HepG2 (cell line): Measurements from ENCODE around the gene AGBL1. TPM values are rescaled to one million over a fixed set of nuclear protein-coding genes. Genes with fewer than 3 reads are reported as not detected.

ENCODE experiments used
- ATAC-seq: fragments of 200-7000 bp; cut with Tn5 transposase; 3 replicates; pipeline ENCODE4 v1.9.1; 2020; ENCODE audit warnings: mild to moderate bottlenecking, moderate library complexity
- BruUV-seq: library from RNA; stranded (reverse); fragments of 400-500 nt; replicated peaks from 2 replicates; lab custom pipeline; 2021; lab: Mats Ljungman, UMichigan
- CTCF ChIA-PET: fragments of 300-600 bp; formaldehyde crosslinking; extraction: SDS; loops from one replicate; lab custom pipeline; 2021; ENCODE audit warnings: low total read pairs, inconsistent platforms, low intra/inter-chr PET ratio; lab: Yijun Ruan, JAX
- POLR2A ChIA-PET: fragments of 350-600 bp; sonication (Branson Sonifier 250); formaldehyde crosslinking; loops from one replicate; lab custom pipeline; 2020; ENCODE audit warnings: antibody characterized with exemption, inconsistent platforms; lab: Yijun Ruan, JAX
- DNase-seq: peaks from one replicate; pipeline ENCODE4 v3.0.0-alpha.2; 2015; ENCODE audit warnings: low spot score
- FAIRE-seq: peaks from 3 replicates; lab custom pipeline; 2011; peaks lifted over from hg19 to GRCh38; lab: Jason Lieb, UNC
- H2AFZ ChIP-seq: one replicate; pipeline ENCODE4 v1.6.1; 2011; ENCODE audit warnings: low read length, inconsistent platforms
- H3K27ac ChIP-seq: fragments of 300-600 bp; 3 replicates; pipeline ENCODE4 v1.8.0; 2011; ENCODE audit warnings: mixed run types, mild to moderate bottlenecking, mixed read lengths, low read length, inconsistent platforms; ENCODE audit not compliant: insufficient read depth; ENCODE audit errors: extremely low read length
- H3K27me3 ChIP-seq, 2 experiments: fragments of 200-600 bp in 1 of 2; 2 replicates in 1 of 2; 3 replicates in 1 of 2; pipeline versions ENCODE4 v1.6.0 to v1.8.0; 2011; ENCODE audit warnings: low read length in 2 of 2, mild to moderate bottlenecking in 2 of 2, moderate library complexity in 2 of 2, inconsistent platforms in 1 of 2; ENCODE audit not compliant: insufficient read depth in 2 of 2, control insufficient read depth in 1 of 2
- H3K36me3 ChIP-seq, 2 experiments: fragments of 200-600 bp in 1 of 2; replicated peaks in 1 of 2; 2 replicates in 1 of 2; 3 replicates in 1 of 2; pipeline versions ENCODE4 v1.5.1 to v1.8.0; 2011; ENCODE audit warnings: low read length in 2 of 2, inconsistent platforms in 1 of 2; ENCODE audit not compliant: insufficient read depth in 2 of 2, control insufficient read depth in 1 of 2
- H3K4me1 ChIP-seq: 2 replicates; pipeline ENCODE4 v1.5.1; 2012; ENCODE audit warnings: low read length, inconsistent platforms; ENCODE audit not compliant: insufficient read depth
- H3K4me2 ChIP-seq: 2 replicates; pipeline ENCODE4 v1.6.0; 2011; ENCODE audit warnings: low read depth, low read length, inconsistent platforms
- H3K4me3 ChIP-seq, 3 experiments: fragments of 200-600 bp in 1 of 3; sonication (generic), shearing (Covaris generic) in 1 of 3; replicated peaks in 1 of 3; 2 replicates each; pipeline ENCODE4 v1.5.1; 2011 to 2016; ENCODE audit warnings: low read length in 3 of 3, inconsistent platforms in 2 of 3, low read depth in 2 of 3, mild to moderate bottlenecking in 2 of 3, control low read depth in 1 of 3, mixed read lengths in 1 of 3; ENCODE audit not compliant: insufficient read depth in 1 of 3
- H3K79me2 ChIP-seq: one replicate; pipeline ENCODE4 v1.6.1; 2011; ENCODE audit warnings: low read length, inconsistent platforms; ENCODE audit not compliant: insufficient read depth
- H3K9ac ChIP-seq: 2 replicates; pipeline ENCODE4 v1.6.0; 2011; ENCODE audit warnings: mild to moderate bottlenecking, low read depth, low read length, inconsistent platforms; ENCODE audit not compliant: insufficient read depth
- H3K9me3 ChIP-seq: 2 replicates; pipeline ENCODE4 v1.5.1; 2012; ENCODE audit warnings: mild to moderate bottlenecking, low read length
- H4K20me1 ChIP-seq: 2 replicates; pipeline ENCODE4 v1.6.0; 2011; ENCODE audit warnings: inconsistent platforms, mild to moderate bottlenecking, low read length, moderate library complexity; ENCODE audit not compliant: insufficient read depth
- CEBPB ChIP-seq: IDR thresholded peaks from 2 replicates; pipeline ENCODE4 v1.6.1; 2011; ENCODE audit warnings: low read depth, low read length, improper control_type of control experiment, borderline replicate concordance
- KDM5B ChIP-seq: sonication (generic); formaldehyde crosslinking; IDR thresholded peaks from 2 replicates; pipeline ENCODE4 v1.4.0; 2020; ENCODE audit warnings: missing genetic modification reagents, mild to moderate bottlenecking, borderline replicate concordance
- PLRG1 ChIP-seq: fragments of 450-650 bp; conservative IDR thresholded peaks from 2 replicates; pipeline ENCODE4 v1.6.1; 2016
- SP1 ChIP-seq, 2 experiments: fragments of 450-650 bp in 1 of 2; sonication (generic) in 1 of 2; formaldehyde crosslinking in 1 of 2; IDR thresholded peaks; 2 replicates each; pipeline versions ENCODE4 v1.4.0 to v1.6.1; 2016 to 2020; ENCODE audit warnings: missing genetic modification reagents in 1 of 2
- TSC22D2 ChIP-seq: sonication (generic); formaldehyde crosslinking; IDR thresholded peaks from 2 replicates; pipeline ENCODE4 v1.5.1; 2020; ENCODE audit warnings: missing genetic modification reagents, mild to moderate bottlenecking, borderline replicate concordance
- ZBTB20 ChIP-seq: sonication (generic); formaldehyde crosslinking; IDR thresholded peaks from 2 replicates; pipeline ENCODE4 v1.8.1; 2023; ENCODE audit warnings: missing genetic modification reagents, low read depth, mild to moderate bottlenecking, borderline replicate concordance
- ZNF530 ChIP-seq: sonication (generic); formaldehyde crosslinking; IDR thresholded peaks from 2 replicates; pipeline ENCODE4 v1.5.0; 2020; ENCODE audit warnings: low read depth, mild to moderate bottlenecking, missing genetic modification reagents
- ZNF660 ChIP-seq: sonication (generic); formaldehyde crosslinking; IDR thresholded peaks from 2 replicates; pipeline ENCODE4 v1.5.1; 2020; ENCODE audit warnings: mild to moderate bottlenecking, low read depth, missing genetic modification reagents, borderline replicate concordance
- WGBS: methylation state at CpG from one replicate; pipeline ENCODE4 v1.1.6; 2017; ENCODE audit warnings: low lambda C conversion rate; 5-methylcytosine and 5-hydroxymethylcytosine counted together
- in situ Hi-C: cut with HindIII; loops from 2 replicates; pipeline ENCODE4 v1.10.0; 2017; ENCODE audit warnings: low pct_unique_long_range_greater_than_20kb; ENCODE audit not compliant: extremely low pct_ligation_motif_present
- intact Hi-C: fragments of 100-400 bp; cut with micrococcal nuclease; formaldehyde crosslinking; loops from one replicate; pipeline ENCODE4 v1.10.0; 2022; ENCODE audit not compliant: unreplicated experiment
- polyA plus RNA-seq, 8 experiments: library from polyadenylated mRNA; depleted of rRNA in 3 of 8; stranded (reverse) in 7 of 8; unstranded in 1 of 8; fragments of >200 nt; fragmentation: Illumina TruSeq in 4 of 8; extraction: Trizol in 4 of 8; gene quantifications; 2 replicates each; pipeline versions ENCODE4 v1.2.1 to v1.2.3, GENCODE V29; 2011 to 2016; ENCODE audit warnings: low read depth in 4 of 8, missing spikeins in 1 of 8, mixed read lengths in 1 of 8; ENCODE audit not compliant: insufficient read depth in 1 of 8
- total RNA-seq, 5 experiments: library from RNA; depleted of rRNA; stranded (reverse); fragments of >200 nt; fragmentation: Illumina TruSeq; extraction: Trizol; gene quantifications; 2 replicates each; pipeline ENCODE4 v1.2.3, GENCODE V29; 2016; ENCODE audit warnings: low read depth in 1 of 5
- TF ChIP-seq, protein P1 (sequence below): sonication (generic); formaldehyde crosslinking; conservative IDR thresholded peaks from 2 replicates; pipeline ENCODE4 v1.4.0; 2020; ENCODE audit warnings: missing genetic modification reagents
- TF ChIP-seq, protein P2 (sequence below): sonication (generic); formaldehyde crosslinking; IDR thresholded peaks from 2 replicates; pipeline ENCODE4 v1.8.1; 2022; ENCODE audit warnings: low read depth, mild to moderate bottlenecking, missing genetic modification reagents
- TF ChIP-seq, protein P3 (sequence below): sonication (generic); formaldehyde crosslinking; conservative IDR thresholded peaks from 2 replicates; pipeline ENCODE4 v1.4.0; 2020; ENCODE audit warnings: missing genetic modification reagents
- TF ChIP-seq, protein P4 (sequence below): sonication (generic); formaldehyde crosslinking; IDR thresholded peaks from 2 replicates; pipeline ENCODE4 v1.5.0; 2020; ENCODE audit warnings: mild to moderate bottlenecking, missing genetic modification reagents

The AGBL1 gene
- total and polyA plus RNA-seq, 2 of the 13 experiments (the other 11 are each of a cell fraction or from before 2014, with no cell fraction given), result 0.01 TPM; not detected in 1

DNA sequence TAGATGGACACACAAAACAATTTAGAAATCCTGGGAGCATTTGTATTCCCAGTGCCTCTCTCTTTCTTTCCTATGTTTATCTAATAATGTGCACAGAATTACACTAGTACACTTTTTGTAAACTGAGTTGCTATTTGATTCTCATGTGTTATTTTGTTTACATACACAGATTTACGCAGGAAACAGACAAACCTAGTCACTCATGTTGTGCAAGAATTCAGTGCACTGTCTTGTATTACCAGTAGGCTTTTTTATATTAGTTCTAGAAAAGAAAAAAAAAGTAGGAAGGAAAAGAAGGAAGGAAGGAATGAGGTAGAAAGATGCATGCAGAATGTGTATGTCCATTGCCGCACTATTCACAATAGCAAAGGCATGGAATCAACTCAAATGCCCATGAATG lies 257.4 kb downstream of the AGBL1 start:
- BruUV-seq, result no TSS peak
- FAIRE-seq (no peak), ATAC-seq (no peak), DNase-seq (no peak)
- Histone ChIP-seq H2AFZ (no peak overlapping the region), H3K4me2 (no peak overlapping the region), H3K9me3 (peaks cover 88% of the 10 kb centered on the region), H3K36me3 (no peaks in the 10 kb centered on the region), H3K79me2 (no peaks in the 10 kb centered on the region), H3K4me3 (no peak overlapping the region), H3K4me1 (no peaks in the 10 kb centered on the region), H3K27ac (no peak overlapping the region), H4K20me1 (no peaks in the 10 kb centered on the region), H3K27me3 (no peaks in the 10 kb centered on the region), H3K9ac (no peak overlapping the region)
- in situ Hi-C loops (no loop called here), intact Hi-C loops (no loop called here)
- ChIA-PET CTCF (no interaction called here), POLR2A (no interaction called here)
- 42% methylated on average over 2 of the region's 2 CpGs for WGBS
- TF ChIP-seq KDM5B (no peak), ZNF660 (CRISPR knock-in tag) (no peak), ZNF530 (CRISPR knock-in tag) (no peak), CEBPB (no peak), TSC22D2 (CRISPR knock-in tag) (no peak), PLRG1 (no peak), SP1 (IDR thresholded peaks at IDR 0.05) (no peak), SP1 (CRISPR knock-in tag; IDR thresholded peaks at IDR 0.05) (no peak), ZBTB20 (CRISPR knock-in tag) (no peak)
- TF ChIP-seq, protein P1, sequence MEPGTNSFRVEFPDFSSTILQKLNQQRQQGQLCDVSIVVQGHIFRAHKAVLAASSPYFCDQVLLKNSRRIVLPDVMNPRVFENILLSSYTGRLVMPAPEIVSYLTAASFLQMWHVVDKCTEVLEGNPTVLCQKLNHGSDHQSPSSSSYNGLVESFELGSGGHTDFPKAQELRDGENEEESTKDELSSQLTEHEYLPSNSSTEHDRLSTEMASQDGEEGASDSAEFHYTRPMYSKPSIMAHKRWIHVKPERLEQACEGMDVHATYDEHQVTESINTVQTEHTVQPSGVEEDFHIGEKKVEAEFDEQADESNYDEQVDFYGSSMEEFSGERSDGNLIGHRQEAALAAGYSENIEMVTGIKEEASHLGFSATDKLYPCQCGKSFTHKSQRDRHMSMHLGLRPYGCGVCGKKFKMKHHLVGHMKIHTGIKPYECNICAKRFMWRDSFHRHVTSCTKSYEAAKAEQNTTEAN (CRISPR knock-in tag), result no peak
- TF ChIP-seq, protein P2, sequence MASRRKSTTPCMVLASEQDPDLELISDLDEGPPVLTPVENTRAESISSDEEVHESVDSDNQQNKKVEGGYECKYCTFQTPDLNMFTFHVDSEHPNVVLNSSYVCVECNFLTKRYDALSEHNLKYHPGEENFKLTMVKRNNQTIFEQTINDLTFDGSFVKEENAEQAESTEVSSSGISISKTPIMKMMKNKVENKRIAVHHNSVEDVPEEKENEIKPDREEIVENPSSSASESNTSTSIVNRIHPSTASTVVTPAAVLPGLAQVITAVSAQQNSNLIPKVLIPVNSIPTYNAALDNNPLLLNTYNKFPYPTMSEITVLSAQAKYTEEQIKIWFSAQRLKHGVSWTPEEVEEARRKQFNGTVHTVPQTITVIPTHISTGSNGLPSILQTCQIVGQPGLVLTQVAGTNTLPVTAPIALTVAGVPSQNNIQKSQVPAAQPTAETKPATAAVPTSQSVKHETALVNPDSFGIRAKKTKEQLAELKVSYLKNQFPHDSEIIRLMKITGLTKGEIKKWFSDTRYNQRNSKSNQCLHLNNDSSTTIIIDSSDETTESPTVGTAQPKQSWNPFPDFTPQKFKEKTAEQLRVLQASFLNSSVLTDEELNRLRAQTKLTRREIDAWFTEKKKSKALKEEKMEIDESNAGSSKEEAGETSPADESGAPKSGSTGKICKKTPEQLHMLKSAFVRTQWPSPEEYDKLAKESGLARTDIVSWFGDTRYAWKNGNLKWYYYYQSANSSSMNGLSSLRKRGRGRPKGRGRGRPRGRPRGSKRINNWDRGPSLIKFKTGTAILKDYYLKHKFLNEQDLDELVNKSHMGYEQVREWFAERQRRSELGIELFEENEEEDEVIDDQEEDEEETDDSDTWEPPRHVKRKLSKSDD (CRISPR knock-in tag), result no peak
- TF ChIP-seq, protein P3, sequence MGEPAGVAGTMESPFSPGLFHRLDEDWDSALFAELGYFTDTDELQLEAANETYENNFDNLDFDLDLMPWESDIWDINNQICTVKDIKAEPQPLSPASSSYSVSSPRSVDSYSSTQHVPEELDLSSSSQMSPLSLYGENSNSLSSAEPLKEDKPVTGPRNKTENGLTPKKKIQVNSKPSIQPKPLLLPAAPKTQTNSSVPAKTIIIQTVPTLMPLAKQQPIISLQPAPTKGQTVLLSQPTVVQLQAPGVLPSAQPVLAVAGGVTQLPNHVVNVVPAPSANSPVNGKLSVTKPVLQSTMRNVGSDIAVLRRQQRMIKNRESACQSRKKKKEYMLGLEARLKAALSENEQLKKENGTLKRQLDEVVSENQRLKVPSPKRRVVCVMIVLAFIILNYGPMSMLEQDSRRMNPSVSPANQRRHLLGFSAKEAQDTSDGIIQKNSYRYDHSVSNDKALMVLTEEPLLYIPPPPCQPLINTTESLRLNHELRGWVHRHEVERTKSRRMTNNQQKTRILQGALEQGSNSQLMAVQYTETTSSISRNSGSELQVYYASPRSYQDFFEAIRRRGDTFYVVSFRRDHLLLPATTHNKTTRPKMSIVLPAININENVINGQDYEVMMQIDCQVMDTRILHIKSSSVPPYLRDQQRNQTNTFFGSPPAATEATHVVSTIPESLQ (CRISPR knock-in tag), result no peak
- TF ChIP-seq, protein P4, sequence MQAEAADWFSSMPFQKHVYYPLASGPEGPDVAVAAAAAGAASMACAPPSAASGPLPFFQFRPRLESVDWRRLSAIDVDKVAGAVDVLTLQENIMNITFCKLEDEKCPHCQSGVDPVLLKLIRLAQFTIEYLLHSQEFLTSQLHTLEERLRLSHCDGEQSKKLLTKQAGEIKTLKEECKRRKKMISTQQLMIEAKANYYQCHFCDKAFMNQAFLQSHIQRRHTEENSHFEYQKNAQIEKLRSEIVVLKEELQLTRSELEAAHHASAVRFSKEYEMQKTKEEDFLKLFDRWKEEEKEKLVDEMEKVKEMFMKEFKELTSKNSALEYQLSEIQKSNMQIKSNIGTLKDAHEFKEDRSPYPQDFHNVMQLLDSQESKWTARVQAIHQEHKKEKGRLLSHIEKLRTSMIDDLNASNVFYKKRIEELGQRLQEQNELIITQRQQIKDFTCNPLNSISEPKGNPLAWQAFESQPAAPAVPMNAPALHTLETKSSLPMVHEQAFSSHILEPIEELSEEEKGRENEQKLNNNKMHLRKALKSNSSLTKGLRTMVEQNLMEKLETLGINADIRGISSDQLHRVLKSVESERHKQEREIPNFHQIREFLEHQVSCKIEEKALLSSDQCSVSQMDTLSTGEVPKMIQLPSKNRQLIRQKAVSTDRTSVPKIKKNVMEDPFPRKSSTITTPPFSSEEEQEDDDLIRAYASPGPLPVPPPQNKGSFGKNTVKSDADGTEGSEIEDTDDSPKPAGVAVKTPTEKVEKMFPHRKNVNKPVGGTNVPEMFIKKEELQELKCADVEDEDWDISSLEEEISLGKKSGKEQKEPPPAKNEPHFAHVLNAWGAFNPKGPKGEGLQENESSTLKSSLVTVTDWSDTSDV (CRISPR knock-in tag), result no peak
